Body of pancreas (tissue), 4 donors: ENCODE data around the gene SEMA6D. TPM values are rescaled to one million over a fixed set of nuclear protein-coding genes. Genes with fewer than 3 reads are reported as not detected.

Experiments used
- ATAC-seq: fragments of 150-250 bp; one replicate; pipeline ENCODE4 v1.9.1; 2016
- DNase-seq, 4 donors: peaks; one replicate each; pipeline ENCODE4 v3.0.0-alpha.2; 2019
- H3K27ac ChIP-seq, 4 donors: fragments of 200-600 bp; sonication (generic); 1 replicate in 3 of 4; 2 replicates in 1 of 4; pipeline versions ENCODE4 v1.5.1 to v1.6.1; 2016 to 2019; ENCODE audit warnings: mild to moderate bottlenecking in 1 of 4, mixed read lengths in 1 of 4, moderate library complexity in 1 of 4
- H3K27me3 ChIP-seq, 2 donors: fragments of 200-600 bp; sonication (generic); one replicate each; pipeline ENCODE4 v1.6.0; 2016; ENCODE audit warnings: mild to moderate bottlenecking in 1 of 2
- H3K36me3 ChIP-seq, 2 donors: fragments of 200-600 bp; sonication (generic); replicated peaks in 1 of 2; 2 replicates each; pipeline ENCODE4 v1.5.1; 2016; ENCODE audit warnings: low read depth in 2 of 2; ENCODE audit not compliant: insufficient read depth in 1 of 2
- H3K4me1 ChIP-seq: fragments of 200-600 bp; sonication (generic); one replicate; pipeline ENCODE4 v1.6.0; 2016
- H3K4me3 ChIP-seq, 2 donors: fragments of 200-600 bp; sonication (generic); 1 replicate in 1 of 2; 2 replicates in 1 of 2; pipeline ENCODE4 v1.5.1; 2016 to 2019
- H3K9me3 ChIP-seq, 3 donors: fragments of 200-600 bp; sonication (generic); 1 replicate in 2 of 3; 2 replicates in 1 of 3; pipeline ENCODE4 v1.5.1; 2016
- POLR2A ChIP-seq, 3 donors: fragments of 450-650 bp; IDR thresholded peaks; one replicate each; pipeline ENCODE4 v1.6.1; 2016; ENCODE audit warnings: antibody characterized with exemption in 3 of 3, mild to moderate bottlenecking in 2 of 3
- WGBS, 2 donors: methylation state at CpG; one replicate each; pipeline ENCODE4 v1.1.5; 2017; 5-methylcytosine and 5-hydroxymethylcytosine counted together
- intact Hi-C: fragments of 100-400 bp; cut with DNase I; formaldehyde crosslinking; loops from one replicate; pipeline ENCODE4 v1.15.1; 2023
- total RNA-seq, 2 donors: library from RNA; depleted of rRNA; stranded (reverse); fragments of >200 nt; gene quantifications; one replicate each; pipeline ENCODE4 v1.1.0, GENCODE V29; 2016
- TF ChIP-seq, protein P1 (sequence below), 7 experiments: fragments of 450-650 bp in 4 of 7; fragments of 200-600 bp in 3 of 7; sonication (generic) in 3 of 7; IDR thresholded peaks; one replicate each; pipeline ENCODE4 v1.5.1; 2016 to 2019; ENCODE audit warnings: antibody characterized with exemption in 7 of 7

Gene SEMA6D
- total RNA-seq, 2 donors from 2014 or later = 13.5 to 18.2 TPM

DNA sequence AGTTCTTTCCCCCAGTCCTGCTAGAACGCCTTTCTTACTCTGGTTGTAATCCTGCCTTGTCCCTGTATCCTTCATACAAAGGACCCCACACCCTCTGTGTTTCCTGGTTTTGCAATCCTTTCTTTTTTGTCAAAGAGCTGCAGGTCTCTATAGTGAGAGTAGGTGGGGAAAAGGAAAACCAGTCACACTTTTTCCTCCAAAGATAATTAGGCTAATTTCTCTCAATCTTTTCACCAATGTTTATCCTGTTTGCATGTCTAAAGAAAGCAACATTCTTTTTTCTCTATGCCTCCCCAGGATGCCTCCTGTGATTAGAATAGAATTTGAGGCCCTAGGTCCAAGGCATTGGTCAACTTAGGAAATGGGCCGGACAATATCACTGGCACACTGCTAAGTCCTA, 25.4 kb downstream of the SEMA6D start:
- H3K36me3 ChIP-seq = no peaks in the 10 kb centered on the region
- H3K4me1 ChIP-seq = peaks cover 5% of the 10 kb centered on the region
- WGBS, 2 donors = 88 to 93% methylated on average over 2 of the region's 2 CpGs
- intact Hi-C loops = no loop called here
- H3K27me3 ChIP-seq = no peaks in the 10 kb centered on the region
- H3K9me3 ChIP-seq = no peaks in the 10 kb centered on the region
- ATAC-seq = no peak
- DNase-seq = no peak
- H3K27ac ChIP-seq = no peak overlapping the region
- TF ChIP-seq POLR2A (IDR thresholded peaks at IDR 0.05) = no peak
- TF ChIP-seq, protein P1, sequence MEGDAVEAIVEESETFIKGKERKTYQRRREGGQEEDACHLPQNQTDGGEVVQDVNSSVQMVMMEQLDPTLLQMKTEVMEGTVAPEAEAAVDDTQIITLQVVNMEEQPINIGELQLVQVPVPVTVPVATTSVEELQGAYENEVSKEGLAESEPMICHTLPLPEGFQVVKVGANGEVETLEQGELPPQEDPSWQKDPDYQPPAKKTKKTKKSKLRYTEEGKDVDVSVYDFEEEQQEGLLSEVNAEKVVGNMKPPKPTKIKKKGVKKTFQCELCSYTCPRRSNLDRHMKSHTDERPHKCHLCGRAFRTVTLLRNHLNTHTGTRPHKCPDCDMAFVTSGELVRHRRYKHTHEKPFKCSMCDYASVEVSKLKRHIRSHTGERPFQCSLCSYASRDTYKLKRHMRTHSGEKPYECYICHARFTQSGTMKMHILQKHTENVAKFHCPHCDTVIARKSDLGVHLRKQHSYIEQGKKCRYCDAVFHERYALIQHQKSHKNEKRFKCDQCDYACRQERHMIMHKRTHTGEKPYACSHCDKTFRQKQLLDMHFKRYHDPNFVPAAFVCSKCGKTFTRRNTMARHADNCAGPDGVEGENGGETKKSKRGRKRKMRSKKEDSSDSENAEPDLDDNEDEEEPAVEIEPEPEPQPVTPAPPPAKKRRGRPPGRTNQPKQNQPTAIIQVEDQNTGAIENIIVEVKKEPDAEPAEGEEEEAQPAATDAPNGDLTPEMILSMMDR (IDR thresholded peaks at IDR 0.05) = no peak
- H3K4me3 ChIP-seq = no peak overlapping the region

DNA sequence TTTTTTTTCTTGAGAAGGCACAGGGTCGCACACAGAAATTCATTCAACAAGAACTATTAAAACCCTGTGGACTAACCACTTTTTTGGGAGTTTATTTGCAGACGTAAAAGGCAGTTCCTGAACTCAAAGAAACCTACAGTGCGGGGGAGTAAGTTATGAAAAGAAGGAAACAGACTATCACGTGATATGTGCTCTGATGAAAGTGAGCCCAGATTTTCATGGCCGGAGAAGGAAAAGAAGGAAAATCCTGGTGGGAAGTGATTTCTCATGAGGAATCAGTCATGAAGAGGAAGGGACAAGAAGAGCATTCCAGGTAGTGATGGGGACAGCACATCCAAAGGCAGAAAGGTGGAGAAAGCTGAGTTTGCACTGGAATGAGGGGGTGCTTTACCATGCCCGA, 26.1 kb downstream of the SEMA6D start:
- intact Hi-C loops = no loop called here
- DNase-seq (no peak), ATAC-seq (no peak)
- TF ChIP-seq, protein P1 (IDR thresholded peaks at IDR 0.05) = no peak
- TF ChIP-seq POLR2A (IDR thresholded peaks at IDR 0.05) = no peak
- WGBS, 2 donors = 72 to 75% methylated on average over 6 of the region's 6 CpGs
- no peaks in the 10 kb centered on the region for H3K27me3 ChIP-seq
- H3K4me3 ChIP-seq = no peak overlapping the region
- H3K27ac ChIP-seq = no peak overlapping the region
- H3K36me3 ChIP-seq = no peaks in the 10 kb centered on the region
- H3K4me1 ChIP-seq = peaks cover 5% of the 10 kb centered on the region
- no peaks in the 10 kb centered on the region for H3K9me3 ChIP-seq

DNA sequence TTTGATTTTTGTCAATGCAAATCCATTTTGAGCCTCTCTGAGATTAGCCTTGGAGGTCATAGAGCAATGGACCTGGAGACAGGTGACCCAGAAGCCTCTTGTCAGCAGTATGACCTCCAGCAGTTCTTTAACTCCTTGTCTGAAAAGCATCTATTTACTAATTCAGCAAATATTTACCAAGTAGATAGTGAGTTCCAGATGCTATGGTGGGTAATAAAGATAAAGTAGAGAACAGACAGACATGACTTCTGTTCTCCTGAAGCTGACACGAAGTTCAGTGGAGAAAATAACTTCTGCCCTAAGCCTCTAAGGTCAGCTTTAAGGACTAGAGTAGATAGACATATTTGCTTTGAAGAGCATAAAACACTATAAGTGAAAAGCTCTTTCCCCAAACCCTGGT, 26.6 kb downstream of the SEMA6D start:
- DNase-seq (no peak), ATAC-seq (no peak)
- TF ChIP-seq, protein P1 (IDR thresholded peaks at IDR 0.05) = no peak
- TF ChIP-seq POLR2A (IDR thresholded peaks at IDR 0.05) = no peak
- intact Hi-C loops = no loop called here
- Histone ChIP-seq H3K27me3 (no peaks in the 10 kb centered on the region), H3K27ac (no peak overlapping the region), H3K4me3 (no peak overlapping the region), H3K9me3 (no peaks in the 10 kb centered on the region), H3K36me3 (no peaks in the 10 kb centered on the region), H3K4me1 (peaks cover 5% of the 10 kb centered on the region)
- WGBS, 2 donors = 44 to 59% methylated on average over 1 of the region's 1 CpG

DNA sequence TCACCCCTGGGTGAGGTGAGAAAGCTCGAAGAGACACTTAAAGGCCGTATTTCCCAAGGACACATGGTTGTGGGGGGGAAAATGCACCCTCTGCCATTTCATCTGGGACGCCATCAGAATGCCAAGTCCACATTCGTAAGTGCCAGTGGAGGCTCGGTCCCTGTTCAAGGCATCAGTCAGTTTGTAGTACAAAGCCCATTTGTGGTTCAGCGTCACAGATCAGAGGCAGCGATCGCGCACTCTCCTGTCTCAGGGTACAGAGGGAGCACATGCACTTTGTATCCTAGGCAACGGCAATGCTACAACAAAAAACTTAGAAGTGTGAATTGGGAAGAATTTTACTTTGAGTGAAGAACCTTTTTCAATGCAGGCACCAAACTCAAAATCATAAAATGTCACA, 27.2 kb downstream of the SEMA6D start:
- 82 to 99% methylated on average over 10 of the region's 10 CpGs for WGBS, 2 donors
- intact Hi-C loops = no loop called here
- peaks cover 5% of the 10 kb centered on the region for H3K4me1 ChIP-seq
- H3K27me3 ChIP-seq = no peaks in the 10 kb centered on the region
- H3K36me3 ChIP-seq = no peaks in the 10 kb centered on the region
- no peak for TF ChIP-seq POLR2A (IDR thresholded peaks at IDR 0.05)
- TF ChIP-seq, protein P1 (IDR thresholded peaks at IDR 0.05) = no peak
- no peak overlapping the region for H3K27ac ChIP-seq
- H3K9me3 ChIP-seq = no peaks in the 10 kb centered on the region
- ATAC-seq (no peak), DNase-seq (no peak)
- no peak overlapping the region for H3K4me3 ChIP-seq

DNA sequence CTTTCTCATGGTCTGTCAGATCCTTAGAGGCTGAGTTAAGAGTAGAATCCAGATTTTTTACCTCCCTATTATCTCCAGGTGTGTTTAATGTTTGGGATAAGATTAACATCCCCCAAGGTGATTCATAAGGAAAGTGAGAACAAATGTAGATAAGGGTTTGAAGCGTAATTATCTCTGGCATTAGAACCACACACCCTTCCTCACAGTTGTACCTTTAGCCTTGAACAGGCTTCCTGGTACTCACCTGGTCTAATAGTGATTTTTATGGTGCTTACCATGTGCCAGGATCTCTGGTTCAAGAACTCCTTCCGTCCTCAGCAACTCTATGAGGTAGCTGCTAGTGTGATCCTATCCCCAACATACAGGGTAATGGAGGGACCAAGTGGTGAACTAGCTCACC, 27.7 kb downstream of the SEMA6D start:
- Histone ChIP-seq H3K4me1 (peaks cover 5% of the 10 kb centered on the region), H3K27me3 (no peaks in the 10 kb centered on the region), H3K4me3 (no peak overlapping the region), H3K36me3 (no peaks in the 10 kb centered on the region), H3K27ac (no peak overlapping the region), H3K9me3 (no peaks in the 10 kb centered on the region)
- ATAC-seq = no peak
- TF ChIP-seq, protein P1 (IDR thresholded peaks at IDR 0.05) = no peak
- TF ChIP-seq POLR2A (IDR thresholded peaks at IDR 0.05) = no peak
- DNase-seq = no peak
- intact Hi-C loops = no loop called here
- 72 to 84% methylated on average over 2 of the region's 2 CpGs for WGBS, 2 donors
